Fibroblast of the aortic adventitia (primary cell): ENCODE measurements around the gene TMEM231. TPM values are rescaled to one million over a fixed set of nuclear protein-coding genes. Genes with fewer than 3 reads are reported as not detected.

Experiments used
- DNase-seq: peaks from one replicate; pipeline ENCODE4 v3.0.0-alpha.2; 2010; ENCODE audit warnings: low read depth
- H3K4me3 ChIP-seq: 2 replicates; pipeline ENCODE4 v1.5.1; 2011; ENCODE audit warnings: low read depth, mild to moderate bottlenecking, control low read depth, low read length, moderate library complexity
- CTCF ChIP-seq: IDR thresholded peaks from 2 replicates; pipeline ENCODE4 v1.5.1; 2011; ENCODE audit warnings: mild to moderate bottlenecking, low read length, control low read depth, inconsistent platforms; ENCODE audit not compliant: insufficient read depth
- total RNA-seq: library from RNA; depleted of rRNA; stranded (reverse); fragments of >200 nt; gene quantifications from 2 replicates; pipeline ENCODE4 v1.2.3, GENCODE V29; 2012; ENCODE audit warnings: low replicate concordance

TMEM231 gene
- total RNA-seq, 1 donor, result 13.9 TPM

GRCh38 chr16:75497558-75497957, 58.5 kb downstream of the TMEM231 start:
- TF ChIP-seq CTCF, result no peak
- H3K4me3 ChIP-seq, result no peak overlapping the region
- no peak for DNase-seq

- peak within 1 kb of the TSS; percentile 37 for H3K4me3 ChIP-seq
- TF ChIP-seq CTCF, result no peak
- no peak for DNase-seq
These were observed 60.9 kb downstream of the TMEM231 start, which contains the start of gene CHST6 for GRCh38 chr16:75495076-75495674. Gene CHST6 (minus strand): TSS chr16:75495441. CDS start chr16:75479828, 15,613 bp downstream.

- TF ChIP-seq CTCF, result no peak
- H3K4me3 ChIP-seq, result peak overlapping the region; percentile 37
- no peak for DNase-seq
These were observed 61.4 kb downstream of the TMEM231 start for GRCh38 chr16:75494661-75495075.

GRCh38 chr16:75494184-75494583, 61.9 kb downstream of the TMEM231 start:
- no peak overlapping the region for H3K4me3 ChIP-seq
- DNase-seq, result no peak
- no peak for TF ChIP-seq CTCF

- no peak for DNase-seq
These were observed 64.2 kb downstream of the TMEM231 start for GRCh38 chr16:75491876-75492275.

GRCh38 chr16:75488322-75488721, 67.7 kb downstream of the TMEM231 start:
- TF ChIP-seq CTCF, result no peak
- H3K4me3 ChIP-seq, result no peak overlapping the region
- DNase-seq, result no peak

More at GRCh38 chr16:75491876-75492275, 64.2 kb downstream of the TMEM231 start:
- peak; percentile 10 for TF ChIP-seq CTCF
- H3K4me3 ChIP-seq, result no peak overlapping the region

Other genes with a start within 250 kb of the TMEM231 start
- gene CFDP1, start 122.7 kb downstream of the TMEM231 start, total RNA-seq, result 47.0 and 108 TPM in 2 replicates
- gene TMEM170A, start 91.6 kb downstream of the TMEM231 start, total RNA-seq, result 7.0 and 13.6 TPM in 2 replicates
- gene CHST6, start 60.8 kb downstream of the TMEM231 start, total RNA-seq, result 0.16 and 0.27 TPM in 2 replicates
- gene CHST5, start 20.1 kb downstream of the TMEM231 start, total RNA-seq, result 0.09 TPM in 1 of 2 replicates, not detected in the other
- gene GABARAPL2, start 10.1 kb upstream of the TMEM231 start, total RNA-seq, result 46.5 and 105 TPM in 2 replicates
- gene ADAT1, start 67.0 kb upstream of the TMEM231 start, total RNA-seq, result 32.9 and 65.1 TPM in 2 replicates
- gene KARS1, start 91.4 kb upstream of the TMEM231 start, total RNA-seq, result 75.6 and 144 TPM in 2 replicates
- gene TERF2IP, start 91.5 kb upstream of the TMEM231 start, total RNA-seq, result 42.5 and 78.1 TPM in 2 replicates
- gene CPHXL2, start 120.8 kb upstream of the TMEM231 start, total RNA-seq, result not detected in 2 replicates
- gene DUXB, start 145.2 kb upstream of the TMEM231 start, total RNA-seq, result not detected in 2 replicates
- gene CPHXL, start 170.2 kb upstream of the TMEM231 start, total RNA-seq, result not detected in 2 replicates